Spleen (tissue), 7 donors: Measurements from ENCODE around the gene CREB3L4.

Experiments
- CTCF ChIP-seq, 11 experiments: fragments of 200-600 bp in 7 of 11; fragments of 450-650 bp in 4 of 11; sonication (generic) in 4 of 11; IDR thresholded peaks in 8 of 11; conservative IDR thresholded peaks in 3 of 11; 1 replicate in 7 of 11; 2 replicates in 4 of 11; pipeline versions ENCODE4 v1.4.0 to v1.8.0; 2016 to 2021; ENCODE audit warnings: antibody characterized with exemption in 11 of 11, inconsistent platforms in 4 of 11, mild to moderate bottlenecking in 1 of 11
- POLR2A ChIP-seq, 3 donors: fragments of 450-650 bp; IDR thresholded peaks; one replicate each; pipeline ENCODE4 v1.5.1; 2017; ENCODE audit warnings: antibody characterized with exemption in 3 of 3, mild to moderate bottlenecking in 1 of 3
- donor health status: DM: no; HTN: no; CAD: no; lungs with moderate emphysema.
- donor health status: DM: no; HTN: no; CAD: no.
- donor health status: DM: no; HTN: no; CAD: no.

GRCh38 chr1:153929981-153930948, 37.4 kb upstream of the CREB3L4 start:
- TF ChIP-seq POLR2A (IDR thresholded peaks at IDR 0.05) (no peak), CTCF (IDR thresholded peaks at IDR 0.05 in 8 of 11, conservative IDR thresholded peaks at IDR 0.05 in 3 of 11) (no peak)
